Renal cortical epithelial cell (primary cell): ENCODE results near the gene ANKAR. TPM values are rescaled to one million over a fixed set of nuclear protein-coding genes. Genes with fewer than 3 reads are reported as not detected.
"Not testable (repeated sequence)": the region's sequence is repeated elsewhere in the genome, so short reads cannot be mapped to it uniquely, and the experiment has no call there.

Experiments used
- DNase-seq: peaks from one replicate; pipeline ENCODE4 v3.0.0-alpha.2; 2011; ENCODE audit warnings: low read depth
- total RNA-seq: library from RNA; depleted of rRNA; stranded (reverse); fragments of >200 nt; gene quantifications from 2 replicates; pipeline ENCODE4 v1.2.3, GENCODE V29; 2014

Gene ANKAR
- total RNA-seq, 1 donor from 2014 or later = 7.6 TPM

GRCh38 chr2:189658306-189659212 lies 15.9 kb upstream of the ANKAR start:
- no peak for DNase-seq

GRCh38 chr2:189659734-189660133 lies 14.7 kb upstream of the ANKAR start:
- peak; percentile 59 for DNase-seq

- DNase-seq = no peak
Observed at GRCh38 chr2:189660803-189661147, 13.7 kb upstream of the ANKAR start.

GRCh38 chr2:189661148-189661956 lies 13.1 kb upstream of the ANKAR start, which contains the start of gene ASNSD1:
ASNSD1 (plus strand) TSS chr2:189661459; CDS start chr2:189666133, 4,674 bp downstream.
- DNase-seq = peak; percentile 100

GRCh38 chr2:189661957-189662321 lies 12.5 kb upstream of the ANKAR start:
- no peak for DNase-seq

- DNase-seq = no peak
Observed at GRCh38 chr2:189662669-189663226, 11.7 kb upstream of the ANKAR start.

- not testable (repeated sequence) for DNase-seq
Observed at GRCh38 chr2:189663319-189663718, 11.2 kb upstream of the ANKAR start.

GRCh38 chr2:189669913-189670312 lies 4.6 kb upstream of the ANKAR start:
- no peak for DNase-seq

GRCh38 chr2:189673661-189674373 lies 653 bp upstream of the ANKAR start:
- no peak for DNase-seq

GRCh38 chr2:189676471-189676870 lies 2.0 kb downstream of the ANKAR start:
- DNase-seq = no peak

GRCh38 chr2:189679226-189679625 lies 4.8 kb downstream of the ANKAR start:
- DNase-seq = no peak

- DNase-seq = no peak
Observed at GRCh38 chr2:189681203-189681602, 6.7 kb downstream of the ANKAR start.

- no peak for DNase-seq
Observed at GRCh38 chr2:189681903-189682302, 7.4 kb downstream of the ANKAR start.

GRCh38 chr2:189683348-189683747 lies 8.9 kb downstream of the ANKAR start:
- DNase-seq = no peak

- DNase-seq = no peak
Observed at GRCh38 chr2:189684811-189685210, 10.3 kb downstream of the ANKAR start.

GRCh38 chr2:189685540-189686229 lies 11.2 kb downstream of the ANKAR start:
- peak; percentile 59 for DNase-seq

GRCh38 chr2:189687796-189688195 lies 13.3 kb downstream of the ANKAR start:
- DNase-seq = not testable (repeated sequence)

- no peak for DNase-seq
Observed at GRCh38 chr2:189696223-189696622, 21.8 kb downstream of the ANKAR start.

- peak; percentile 62 for DNase-seq
Observed at GRCh38 chr2:189698020-189698887, 23.8 kb downstream of the ANKAR start.

GRCh38 chr2:189700681-189701080 lies 26.2 kb downstream of the ANKAR start:
- DNase-seq = no peak
